SK-N-MC (cell line): ENCODE results near the gene PREX1.

Source experiments
- EZH2 ChIP-seq: fragments of 200-600 bp; sonication (generic); IDR thresholded peaks from one replicate; pipeline ENCODE4 v1.6.1; 2017; ENCODE audit warnings: antibody characterized with exemption
- FOXP2 ChIP-seq: optimal IDR thresholded peaks from 2 replicates; pipeline ENCODE3; 2011; ENCODE audit warnings: mild to moderate bottlenecking, moderate library complexity; ENCODE audit not compliant: insufficient read depth; ENCODE audit errors: extremely low read length, control extremely low read depth
- POLR2AphosphoS5 ChIP-seq: IDR thresholded peaks from 2 replicates; pipeline ENCODE4 v1.6.1; 2012; ENCODE audit warnings: mild to moderate bottlenecking, low read depth, low read length, borderline replicate concordance

DNA sequence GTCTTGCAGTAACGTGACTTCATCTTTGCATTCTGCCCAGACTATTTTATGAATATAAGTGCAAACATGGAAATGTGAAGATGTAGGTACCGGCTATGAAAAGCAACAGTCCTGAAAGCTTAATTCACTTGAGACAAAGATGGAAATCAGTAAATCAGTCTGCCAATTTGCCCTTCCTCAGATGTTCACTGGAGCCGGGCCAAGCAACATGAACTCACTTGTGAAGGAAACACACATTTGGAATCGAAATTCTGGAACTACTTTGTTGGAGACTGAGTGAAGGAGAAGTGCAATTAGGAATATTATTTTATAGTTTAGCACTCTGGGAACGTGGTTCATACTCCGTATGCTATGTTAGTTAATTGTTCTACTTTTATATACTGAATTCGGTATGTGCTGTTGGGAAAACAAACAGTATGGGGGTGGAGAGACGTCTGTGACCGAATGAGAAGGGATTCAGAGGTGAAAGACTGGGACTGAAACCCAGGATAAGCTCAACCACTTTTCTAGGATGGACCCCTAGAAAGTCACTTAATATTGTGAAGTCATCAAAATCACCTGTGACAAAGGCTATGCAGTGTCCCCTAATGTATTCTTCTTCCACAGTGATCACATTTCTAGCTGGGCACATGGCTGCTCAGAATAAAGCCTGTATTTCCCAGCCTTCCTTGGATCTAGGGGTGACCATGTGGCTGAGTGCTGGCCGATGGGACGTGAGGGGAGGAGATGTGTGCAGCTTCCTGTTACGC lies 95.5 kb downstream of the PREX1 start:
- TF ChIP-seq POLR2AphosphoS5 (no peak), EZH2 (no peak), FOXP2 (no peak)
